Karpas-422 (cell line): ENCODE measurements around the gene ZNF613. TPM values are rescaled to one million over a fixed set of nuclear protein-coding genes. Genes with fewer than 3 reads are reported as not detected.
"Not testable (repeated sequence)": the region's sequence is repeated elsewhere in the genome, so short reads cannot be mapped to it uniquely, and the experiment has no call there.

Experiments used
- DNase-seq: peaks from one replicate; pipeline ENCODE4 v3.0.0-alpha.2; 2015
- H2AFZ ChIP-seq: fragments of 200-600 bp; sonication (generic); 2 replicates; pipeline ENCODE4 v1.6.1; 2014; ENCODE audit warnings: antibody characterized with exemption, low read length, mixed read lengths
- H3K27ac ChIP-seq: fragments of 200-600 bp; sonication (generic); 2 replicates; pipeline ENCODE4 v1.5.1; 2014; ENCODE audit warnings: mild to moderate bottlenecking, low read length, moderate library complexity
- H3K27me3 ChIP-seq: fragments of 200-600 bp; sonication (generic); 2 replicates; pipeline ENCODE4 v1.6.1; 2014; ENCODE audit warnings: low read length, mixed read lengths
- H3K36me3 ChIP-seq: fragments of 200-600 bp; sonication (generic); 2 replicates; pipeline ENCODE4 v1.6.1; 2014; ENCODE audit warnings: low read length, mixed read lengths; ENCODE audit not compliant: insufficient read depth
- H3K4me1 ChIP-seq: fragments of 200-600 bp; sonication (generic); 2 replicates; pipeline ENCODE4 v1.6.1; 2014; ENCODE audit warnings: mild to moderate bottlenecking, low read length, mixed read lengths
- H3K4me2 ChIP-seq: fragments of 200-600 bp; sonication (generic); 2 replicates; pipeline ENCODE4 v1.6.1; 2014; ENCODE audit warnings: low read length, low read depth, mild to moderate bottlenecking; ENCODE audit not compliant: poor library complexity, severe bottlenecking
- H3K4me3 ChIP-seq: fragments of 200-600 bp; sonication (generic); 2 replicates; pipeline ENCODE4 v1.5.1; 2014; ENCODE audit warnings: mild to moderate bottlenecking, antibody characterized with exemption, low read length, mixed read lengths
- H3K79me2 ChIP-seq: fragments of 200-600 bp; sonication (generic); 2 replicates; pipeline ENCODE4 v1.6.1; 2014; ENCODE audit warnings: mild to moderate bottlenecking, low read length, mixed read lengths
- H3K9ac ChIP-seq: fragments of 200-600 bp; sonication (generic); 2 replicates; pipeline ENCODE4 v1.6.0; 2014; ENCODE audit warnings: low read length
- H3K9me2 ChIP-seq: fragments of 200-600 bp; sonication (generic), shearing (Covaris generic); replicated peaks from 2 replicates; pipeline ENCODE4 v1.6.0; 2014; ENCODE audit warnings: mild to moderate bottlenecking, low read length, moderate library complexity; ENCODE audit not compliant: insufficient read depth
- H3K9me3 ChIP-seq: fragments of 300-700, 200-600 bp; sonication (generic); 2 replicates; pipeline ENCODE4 v1.6.1; 2014; ENCODE audit warnings: low read length, mixed read lengths
- H4K20me1 ChIP-seq: fragments of 200-600 bp; sonication (generic); 2 replicates; pipeline ENCODE4 v1.6.1; 2014; ENCODE audit warnings: mild to moderate bottlenecking, antibody characterized with exemption, low read length, low read depth; ENCODE audit not compliant: insufficient read depth
- total RNA-seq: library from RNA; depleted of rRNA; stranded (reverse); fragments of >200 nt; shearing (Covaris generic); gene quantifications from 2 replicates; pipeline ENCODE4 v1.2.3, GENCODE V29; 2014; ENCODE audit warnings: low replicate concordance

ZNF613 gene
- total RNA-seq, 1 experiment from 2014 or later = 7.5 TPM

DNA sequence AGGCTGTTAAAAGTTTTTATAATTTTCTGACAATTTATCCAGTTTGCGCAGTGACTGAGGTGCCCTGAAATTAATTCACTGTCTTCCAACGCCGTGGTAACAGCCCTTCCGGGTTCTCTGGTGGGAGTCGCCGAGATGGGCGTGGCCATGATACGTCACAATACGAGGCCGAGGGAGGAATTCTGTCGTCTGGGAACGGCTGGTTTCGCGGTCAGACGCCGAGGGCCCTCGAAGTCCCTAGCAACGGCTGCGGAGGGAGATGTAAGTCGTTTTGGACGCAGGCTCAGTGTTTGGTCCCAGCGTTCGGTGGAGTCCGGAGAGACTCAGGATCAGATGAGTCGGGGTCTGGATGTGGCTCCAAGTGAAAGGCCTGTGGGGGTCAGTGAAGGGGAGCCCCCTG is 21.7 kb downstream of the ZNF613 start:
- H3K4me2 ChIP-seq = no peak overlapping the region
- H4K20me1 ChIP-seq = no peaks in the 10 kb centered on the region
- H3K27ac ChIP-seq = no peak overlapping the region
- peaks cover 26% of the 10 kb centered on the region for H3K36me3 ChIP-seq
- no peaks in the 10 kb centered on the region for H3K9me2 ChIP-seq
- H3K9ac ChIP-seq = no peak overlapping the region
- H3K79me2 ChIP-seq = no peaks in the 10 kb centered on the region
- H3K4me3 ChIP-seq = no peak overlapping the region
- peaks cover 63% of the 10 kb centered on the region for H3K9me3 ChIP-seq
- H3K4me1 ChIP-seq = no peaks in the 10 kb centered on the region
- H2AFZ ChIP-seq = no peak overlapping the region
- H3K27me3 ChIP-seq = no peaks in the 10 kb centered on the region
- DNase-seq = no peak

GRCh38 chr19:51957846-51958245 is 30.6 kb downstream of the ZNF613 start:
- H3K9ac ChIP-seq, H3K4me1 ChIP-seq, H3K27me3 ChIP-seq, H3K4me3 ChIP-seq, H4K20me1 ChIP-seq, H3K36me3 ChIP-seq, H3K9me2 ChIP-seq, H3K27ac ChIP-seq, H3K4me2 ChIP-seq, H2AFZ ChIP-seq, DNase-seq, H3K79me2 ChIP-seq: not testable (repeated sequence)
- H3K9me3 ChIP-seq = peaks cover 11% of the 10 kb centered on the region

DNA sequence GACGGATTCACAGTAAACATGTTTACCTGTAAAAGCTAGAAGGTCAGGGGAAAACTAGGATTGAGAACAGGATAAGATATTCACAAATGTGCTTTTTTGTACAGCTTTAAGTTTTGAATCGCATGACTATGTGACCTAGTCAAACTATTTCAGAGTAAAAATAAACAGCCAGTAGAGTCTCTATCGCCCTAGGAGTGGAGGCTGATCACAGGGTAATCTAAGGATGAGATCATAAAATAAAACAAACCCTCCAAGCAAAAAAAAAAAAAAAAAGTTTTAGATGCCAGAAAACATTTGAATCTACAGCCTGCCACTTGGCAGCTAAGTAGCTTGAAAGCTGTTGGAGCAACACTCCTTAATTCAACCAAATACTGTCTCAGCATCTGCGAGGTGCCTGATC is 32.5 kb downstream of the ZNF613 start:
- Histone ChIP-seq H3K4me3 (no peak overlapping the region), H3K4me1 (no peaks in the 10 kb centered on the region), H3K9ac (no peak overlapping the region), H2AFZ (no peak overlapping the region), H3K36me3 (no peaks in the 10 kb centered on the region; the same call in 1 of the 2 replicates), H4K20me1 (no peaks in the 10 kb centered on the region), H3K79me2 (no peaks in the 10 kb centered on the region), H3K4me2 (no peak overlapping the region), H3K27ac (no peak overlapping the region), H3K9me2 (no peaks in the 10 kb centered on the region), H3K27me3 (no peaks in the 10 kb centered on the region), H3K9me3 (peaks cover 16% of the 10 kb centered on the region)
- DNase-seq = no peak

GRCh38 chr19:51960621-51961233 is 33.5 kb downstream of the ZNF613 start:
- not testable (repeated sequence) for H3K9ac ChIP-seq, H3K36me3 ChIP-seq, H3K9me2 ChIP-seq, H3K4me3 ChIP-seq, H3K79me2 ChIP-seq, H2AFZ ChIP-seq, H3K27ac ChIP-seq, H4K20me1 ChIP-seq, H3K4me2 ChIP-seq, H3K4me1 ChIP-seq, H3K27me3 ChIP-seq, DNase-seq
- H3K9me3 ChIP-seq = peaks cover 16% of the 10 kb centered on the region

GRCh38 chr19:51965583-51965982 is 38.3 kb downstream of the ZNF613 start:
- peaks cover 33% of the 10 kb centered on the region for H3K9me3 ChIP-seq

DNA sequence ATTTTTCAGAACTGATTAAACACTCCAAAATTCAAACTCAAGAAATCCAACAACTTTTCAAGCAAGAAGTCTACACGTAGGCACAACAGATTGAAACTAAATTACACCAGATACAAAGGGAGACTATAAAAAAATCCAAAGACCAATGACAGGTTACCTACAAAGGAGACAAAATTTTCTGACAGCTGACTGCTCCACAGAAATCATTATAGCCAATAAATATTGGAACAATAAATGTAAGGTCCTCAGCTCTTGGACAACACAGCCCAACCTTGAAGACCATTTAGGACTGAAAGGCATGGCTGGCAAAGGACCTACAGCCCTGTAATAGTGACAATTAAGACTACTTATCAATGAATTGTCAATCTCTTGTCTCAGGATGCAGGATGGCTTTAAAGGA is 43.4 kb downstream of the ZNF613 start:
- no peak overlapping the region for H2AFZ ChIP-seq
- no peaks in the 10 kb centered on the region for H3K9me2 ChIP-seq
- no peak overlapping the region for H3K27ac ChIP-seq
- H3K4me1 ChIP-seq = no peaks in the 10 kb centered on the region
- no peaks in the 10 kb centered on the region for H4K20me1 ChIP-seq
- H3K9ac ChIP-seq = no peak overlapping the region
- peaks cover 55% of the 10 kb centered on the region for H3K9me3 ChIP-seq
- no peak overlapping the region for H3K4me2 ChIP-seq
- peaks cover 41% of the 10 kb centered on the region for H3K36me3 ChIP-seq
- no peaks in the 10 kb centered on the region for H3K27me3 ChIP-seq
- DNase-seq = no peak
- no peaks in the 10 kb centered on the region for H3K79me2 ChIP-seq
- H3K4me3 ChIP-seq = 0 out of 2 replicates have a peak overlapping the region, but pooled peaks have one; percentile 2

More at GRCh38 chr19:51965583-51965982, 38.3 kb downstream of the ZNF613 start:
- no peak overlapping the region for H3K4me3 ChIP-seq
- peaks cover 14% of the 10 kb centered on the region for H3K36me3 ChIP-seq
- no peaks in the 10 kb centered on the region for H3K4me1 ChIP-seq
- no peaks in the 10 kb centered on the region for H3K27me3 ChIP-seq
- H3K79me2 ChIP-seq = no peaks in the 10 kb centered on the region
- no peaks in the 10 kb centered on the region for H3K9me2 ChIP-seq
- H2AFZ ChIP-seq = no peak overlapping the region
- no peak overlapping the region for H3K27ac ChIP-seq
- H4K20me1 ChIP-seq = no peaks in the 10 kb centered on the region
- no peak overlapping the region for H3K9ac ChIP-seq
- no peak for DNase-seq
- H3K4me2 ChIP-seq = no peak overlapping the region

GRCh38 chr19:51971624-51972023 is 44.4 kb downstream of the ZNF613 start:
- H3K4me3 ChIP-seq = no peak overlapping the region
- H3K4me1 ChIP-seq = no peaks in the 10 kb centered on the region
- peaks cover 55% of the 10 kb centered on the region for H3K9me3 ChIP-seq
- DNase-seq = peak; percentile 53
- no peaks in the 10 kb centered on the region for H3K27me3 ChIP-seq
- no peak overlapping the region for H2AFZ ChIP-seq
- H3K9ac ChIP-seq = no peak overlapping the region
- no peak overlapping the region for H3K27ac ChIP-seq
- no peaks in the 10 kb centered on the region for H3K9me2 ChIP-seq
- H3K4me2 ChIP-seq = no peak overlapping the region
- H3K79me2 ChIP-seq = no peaks in the 10 kb centered on the region
- no peaks in the 10 kb centered on the region for H4K20me1 ChIP-seq
- H3K36me3 ChIP-seq = peaks cover 41% of the 10 kb centered on the region

GRCh38 chr19:51975787-51976186 is 48.5 kb downstream of the ZNF613 start:
- H3K79me2 ChIP-seq, H3K4me3 ChIP-seq, H3K27me3 ChIP-seq, DNase-seq, H3K9ac ChIP-seq, H4K20me1 ChIP-seq, H3K4me2 ChIP-seq, H2AFZ ChIP-seq, H3K4me1 ChIP-seq, H3K27ac ChIP-seq, H3K9me2 ChIP-seq: not testable (repeated sequence)
- Histone ChIP-seq H3K9me3 (peaks cover 72% of the 10 kb centered on the region), H3K36me3 (peaks cover 31% of the 10 kb centered on the region)
